T1000 (cell line): ENCODE data around the gene TBC1D2.
"Not testable (repeated sequence)": the region's sequence is repeated elsewhere in the genome, so short reads cannot be mapped to it uniquely, and the experiment has no call there.

Experiments
- DNase-seq: peaks from one replicate; lab custom pipeline; 2025; ENCODE audit warnings: mixed read lengths; lab: John Stamatoyannopoulos, UW

The TBC1D2 gene, protein sequence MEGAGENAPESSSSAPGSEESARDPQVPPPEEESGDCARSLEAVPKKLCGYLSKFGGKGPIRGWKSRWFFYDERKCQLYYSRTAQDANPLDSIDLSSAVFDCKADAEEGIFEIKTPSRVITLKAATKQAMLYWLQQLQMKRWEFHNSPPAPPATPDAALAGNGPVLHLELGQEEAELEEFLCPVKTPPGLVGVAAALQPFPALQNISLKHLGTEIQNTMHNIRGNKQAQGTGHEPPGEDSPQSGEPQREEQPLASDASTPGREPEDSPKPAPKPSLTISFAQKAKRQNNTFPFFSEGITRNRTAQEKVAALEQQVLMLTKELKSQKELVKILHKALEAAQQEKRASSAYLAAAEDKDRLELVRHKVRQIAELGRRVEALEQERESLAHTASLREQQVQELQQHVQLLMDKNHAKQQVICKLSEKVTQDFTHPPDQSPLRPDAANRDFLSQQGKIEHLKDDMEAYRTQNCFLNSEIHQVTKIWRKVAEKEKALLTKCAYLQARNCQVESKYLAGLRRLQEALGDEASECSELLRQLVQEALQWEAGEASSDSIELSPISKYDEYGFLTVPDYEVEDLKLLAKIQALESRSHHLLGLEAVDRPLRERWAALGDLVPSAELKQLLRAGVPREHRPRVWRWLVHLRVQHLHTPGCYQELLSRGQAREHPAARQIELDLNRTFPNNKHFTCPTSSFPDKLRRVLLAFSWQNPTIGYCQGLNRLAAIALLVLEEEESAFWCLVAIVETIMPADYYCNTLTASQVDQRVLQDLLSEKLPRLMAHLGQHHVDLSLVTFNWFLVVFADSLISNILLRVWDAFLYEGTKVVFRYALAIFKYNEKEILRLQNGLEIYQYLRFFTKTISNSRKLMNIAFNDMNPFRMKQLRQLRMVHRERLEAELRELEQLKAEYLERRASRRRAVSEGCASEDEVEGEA

DNA sequence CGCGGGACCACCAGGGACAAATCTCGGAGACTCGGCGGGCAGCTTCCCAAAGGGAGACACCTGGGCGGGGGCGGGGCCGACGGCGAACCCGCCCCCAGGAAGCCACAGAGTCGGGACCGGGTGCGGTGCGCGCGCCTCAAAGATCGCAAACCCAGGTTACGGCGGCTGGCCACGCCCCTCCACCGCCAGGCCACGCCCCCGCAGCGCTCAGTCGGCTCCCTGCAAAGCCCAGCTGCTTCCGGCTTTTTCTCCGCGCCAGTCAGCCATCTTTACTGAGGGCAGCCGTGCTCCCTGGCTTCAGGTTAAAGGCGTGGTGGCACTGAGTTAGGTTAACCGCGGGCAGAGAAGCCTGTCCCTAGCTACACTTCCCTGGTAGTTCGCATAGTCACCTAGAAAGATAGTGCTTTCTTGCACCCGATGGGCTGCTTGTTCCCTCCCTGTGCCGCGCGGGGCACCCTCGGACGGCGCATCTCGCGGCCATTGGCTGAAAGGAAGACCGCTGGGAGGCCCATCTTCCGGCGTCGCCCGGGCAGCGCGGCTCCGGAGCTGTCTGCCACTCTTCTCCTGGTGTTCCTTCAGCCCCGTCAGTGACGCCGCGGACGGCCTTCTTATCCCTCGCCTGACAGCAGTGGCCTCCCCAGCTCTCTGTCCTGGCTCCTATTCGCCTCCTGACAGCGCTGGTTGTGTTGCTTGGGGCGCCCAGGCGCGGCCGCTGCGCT, at the start of gene TBC1D2:
Gene TBC1D2 (minus strand): TSS at position 72 of the 719 bp plus-strand sequence. CDS start 108 bp downstream, outside the sequence.
- peak; percentile 93 for DNase-seq

DNA sequence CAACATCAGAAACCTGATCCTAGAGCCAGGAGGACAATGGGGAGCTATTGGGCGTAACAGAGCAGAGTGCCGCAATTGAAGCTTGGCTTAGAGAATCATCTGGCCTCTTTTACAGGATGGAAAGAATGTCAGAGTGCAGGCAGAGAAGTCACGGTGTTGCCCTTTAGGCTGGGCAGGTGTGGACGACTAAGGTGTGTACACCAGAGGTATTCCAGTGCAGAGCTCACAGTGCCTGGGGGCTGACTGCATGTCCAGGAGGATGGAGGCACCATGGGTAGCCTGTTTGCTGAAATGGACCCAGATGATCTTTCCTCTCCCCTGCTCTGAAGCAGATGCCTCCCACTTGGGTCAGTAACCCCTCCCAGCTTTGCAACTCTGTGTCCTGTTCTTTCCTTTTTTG, 48.9 kb upstream of the TBC1D2 start:
- DNase-seq = no peak

DNA sequence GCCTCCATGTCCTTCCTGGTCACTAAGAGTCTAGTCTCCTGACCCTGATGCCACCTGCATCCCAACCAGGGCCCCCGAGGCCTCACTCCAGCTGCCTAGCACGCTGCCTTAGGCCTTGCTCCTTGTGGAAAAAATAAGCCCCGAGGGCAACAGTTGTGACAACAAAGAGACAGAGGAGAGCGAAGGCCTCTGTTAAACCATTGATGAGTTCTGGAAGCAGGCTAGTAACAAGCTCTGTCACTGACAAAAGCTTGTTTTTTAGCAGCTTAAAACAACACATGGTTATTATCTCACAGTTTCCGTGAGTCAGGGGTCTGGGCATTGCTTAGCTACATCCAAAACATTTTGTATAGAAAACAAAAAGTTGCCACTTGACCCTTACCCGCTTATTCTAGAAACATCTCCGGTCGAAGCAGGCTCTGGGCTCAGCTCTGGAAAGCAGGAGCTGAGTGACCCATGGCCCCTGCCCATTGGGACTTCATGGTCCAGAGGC, 48.2 kb upstream of the TBC1D2 start:
- DNase-seq = no peak

DNA sequence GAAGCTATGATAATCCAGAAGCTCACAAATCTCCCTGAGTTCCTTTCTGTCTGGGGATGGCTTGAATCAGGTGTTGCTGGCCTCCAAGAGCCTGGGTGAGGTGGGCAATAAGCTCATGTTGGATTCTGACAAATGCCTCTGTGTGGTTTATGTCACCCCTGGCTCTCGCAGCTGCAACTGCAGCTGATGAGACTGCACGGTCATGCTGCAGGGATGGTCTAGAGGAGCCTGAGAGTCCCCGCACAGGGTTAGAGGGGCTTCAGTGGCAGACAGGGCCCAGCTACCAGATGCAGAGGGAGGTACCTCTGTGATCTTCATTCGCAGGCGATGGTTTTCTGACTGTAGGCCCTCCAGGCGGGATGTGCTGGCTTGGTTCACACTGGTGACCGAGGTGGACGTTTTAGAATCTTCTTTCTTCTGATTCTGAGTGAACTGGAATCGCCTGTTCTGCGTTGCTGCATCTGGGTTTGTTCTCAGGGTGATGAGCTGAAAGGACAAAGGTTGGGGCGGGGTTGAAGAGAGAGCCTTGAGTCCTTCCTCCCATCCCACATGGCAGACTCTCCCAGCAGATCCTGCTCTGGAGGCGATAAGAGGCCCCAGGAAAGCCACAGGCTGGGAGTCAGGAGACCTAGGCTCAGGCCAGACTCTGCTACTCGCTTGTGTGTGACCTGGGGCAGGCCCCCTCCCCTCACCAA, 47.6 kb upstream of the TBC1D2 start:
- no peak for DNase-seq

DNA sequence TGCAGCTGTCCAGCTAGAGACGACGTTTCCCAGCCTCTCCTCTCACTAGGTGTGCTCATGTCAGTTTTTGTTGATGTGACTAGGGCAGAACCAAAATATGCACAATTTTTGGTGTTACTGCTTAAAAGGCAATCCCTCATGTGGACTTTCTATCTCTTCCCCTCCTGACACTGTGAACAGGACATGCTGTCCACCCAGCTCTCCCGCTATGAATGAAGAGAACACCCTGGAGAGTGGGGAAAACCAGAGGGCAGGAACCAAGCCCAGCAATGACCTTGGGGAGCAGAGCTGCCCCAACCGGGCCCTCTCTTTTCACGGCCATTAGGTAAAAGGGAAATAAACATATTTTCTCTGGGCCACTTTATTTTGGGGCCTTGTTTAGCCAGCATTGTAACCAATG, 46.7 kb upstream of the TBC1D2 start:
- DNase-seq = no peak

DNA sequence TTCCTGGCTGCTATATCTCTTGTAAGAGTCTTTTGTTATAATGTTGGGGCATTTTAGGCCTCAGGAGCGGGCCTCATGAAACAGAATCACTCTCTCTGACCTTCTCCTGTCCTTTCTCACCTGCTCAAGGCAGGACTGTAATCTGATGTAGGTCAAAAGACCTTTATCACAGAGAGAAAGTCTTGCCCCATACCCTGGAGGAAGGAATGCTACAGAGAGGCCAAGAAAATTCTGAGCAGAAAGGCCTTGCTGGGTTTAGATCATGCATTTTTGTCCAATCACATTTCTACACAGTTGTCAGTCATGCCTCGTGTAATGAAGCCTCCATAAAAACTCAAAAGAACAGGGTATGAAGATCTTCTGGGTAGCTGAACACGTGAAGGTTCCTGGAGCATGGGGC, 45.2 kb upstream of the TBC1D2 start:
- no peak for DNase-seq

DNA sequence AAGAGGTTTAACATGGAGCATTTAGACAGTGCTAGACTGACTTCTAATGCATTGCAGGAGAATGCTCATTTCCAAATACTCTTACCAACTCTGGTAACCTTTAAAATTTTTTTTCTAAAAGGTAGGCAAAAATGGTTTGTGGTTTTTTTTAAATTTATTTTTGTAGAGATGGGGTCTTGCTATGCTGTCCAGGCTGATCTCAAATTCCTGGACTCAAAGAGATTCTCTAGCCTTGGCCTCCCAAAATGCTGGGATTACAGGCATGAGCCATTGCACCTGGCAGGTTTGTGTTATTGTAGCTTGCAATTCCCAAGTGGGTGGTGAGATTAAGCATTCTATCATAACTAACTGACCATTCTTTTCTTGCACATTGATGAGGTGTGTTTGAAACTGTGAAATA, 43.0 kb upstream of the TBC1D2 start:
- DNase-seq = no peak

DNA sequence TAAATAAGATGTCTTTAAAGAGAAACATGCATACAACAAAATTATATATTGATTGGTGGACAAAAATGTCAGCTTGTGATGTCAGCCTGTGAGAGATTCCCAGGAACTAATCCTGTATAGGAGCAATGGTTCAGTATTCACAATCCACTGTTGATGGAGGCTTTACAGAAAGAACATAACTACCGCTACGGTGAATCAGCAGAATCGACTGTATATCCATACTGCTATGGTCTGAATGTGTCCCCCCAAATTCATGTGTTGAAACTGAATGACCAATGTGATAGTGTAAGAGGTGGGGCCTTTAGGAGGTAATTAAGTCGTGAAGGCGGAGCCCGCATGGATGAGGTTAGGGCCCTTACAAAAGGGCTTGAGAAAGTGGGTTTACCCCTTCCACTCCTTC, 40.4 kb upstream of the TBC1D2 start:
- no peak for DNase-seq

DNA sequence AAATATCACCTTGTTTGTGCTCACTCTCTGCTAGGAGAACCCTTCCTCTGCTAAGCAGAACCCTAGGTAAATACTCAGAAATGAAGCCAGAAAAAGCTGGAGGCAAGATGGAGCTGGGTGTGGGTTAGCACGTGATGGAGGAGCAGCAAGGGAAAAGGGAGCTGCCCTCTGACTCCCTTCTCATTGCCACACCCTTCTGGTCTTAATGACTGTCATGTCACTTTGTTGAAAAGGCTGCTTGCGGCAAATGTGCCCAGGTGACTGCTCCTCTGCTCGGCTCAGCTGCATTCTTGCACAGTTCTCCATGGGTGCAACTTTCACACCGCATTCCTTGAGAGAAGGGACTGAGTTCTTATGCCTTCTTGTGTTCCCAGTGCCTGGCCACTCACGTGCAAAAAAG, 36.4 kb upstream of the TBC1D2 start:
- DNase-seq = no peak

DNA sequence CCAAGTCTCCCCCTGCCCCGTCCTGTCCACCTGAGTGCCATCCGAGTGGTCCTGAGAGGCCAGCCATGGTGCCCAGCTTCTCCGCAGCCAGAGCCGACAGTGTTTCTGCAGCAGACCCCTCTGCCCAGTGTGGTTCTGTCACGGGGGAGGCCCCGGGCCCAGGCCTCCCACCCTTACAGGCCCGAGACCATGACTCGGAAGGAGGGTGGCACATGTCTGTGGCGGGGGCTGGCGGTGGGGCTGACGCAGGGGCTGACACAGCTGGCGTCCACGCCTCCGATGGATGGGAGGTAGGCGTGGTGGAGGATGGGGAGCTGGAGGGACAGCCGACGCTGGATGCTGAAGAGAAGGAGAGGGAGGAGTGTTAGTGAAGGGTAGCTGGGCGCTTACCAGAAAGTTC, 35.0 kb upstream of the TBC1D2 start:
- DNase-seq = no peak

DNA sequence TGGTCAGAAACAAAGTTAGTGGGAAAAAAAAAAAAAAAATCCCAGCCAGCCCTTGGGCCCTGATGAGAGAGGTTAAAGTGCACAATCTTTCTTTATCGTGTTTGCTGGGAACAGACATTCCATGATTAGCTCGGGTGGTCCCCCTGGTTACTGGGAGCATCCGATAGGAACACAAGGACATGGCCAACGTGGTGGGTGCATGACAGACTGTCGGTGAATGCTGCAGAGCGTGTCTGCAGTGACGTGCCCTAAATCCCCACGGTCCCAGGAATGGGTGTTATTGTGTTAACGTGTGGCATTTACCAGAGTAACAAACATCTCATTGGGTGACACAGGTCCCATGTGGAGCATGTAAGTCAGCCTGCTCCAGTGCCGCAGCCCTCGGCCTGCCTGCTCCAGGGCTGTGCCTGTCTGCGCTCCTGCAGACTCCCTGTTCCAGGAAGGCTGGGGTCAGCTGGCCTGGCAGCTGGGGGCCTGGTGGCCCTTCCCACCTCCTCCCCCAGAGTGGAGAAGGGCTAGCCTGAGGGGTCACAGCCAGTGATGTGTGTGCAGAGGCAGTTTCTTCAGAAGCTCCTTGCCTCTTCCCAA, 34.3 kb upstream of the TBC1D2 start:
- no peak for DNase-seq

DNA sequence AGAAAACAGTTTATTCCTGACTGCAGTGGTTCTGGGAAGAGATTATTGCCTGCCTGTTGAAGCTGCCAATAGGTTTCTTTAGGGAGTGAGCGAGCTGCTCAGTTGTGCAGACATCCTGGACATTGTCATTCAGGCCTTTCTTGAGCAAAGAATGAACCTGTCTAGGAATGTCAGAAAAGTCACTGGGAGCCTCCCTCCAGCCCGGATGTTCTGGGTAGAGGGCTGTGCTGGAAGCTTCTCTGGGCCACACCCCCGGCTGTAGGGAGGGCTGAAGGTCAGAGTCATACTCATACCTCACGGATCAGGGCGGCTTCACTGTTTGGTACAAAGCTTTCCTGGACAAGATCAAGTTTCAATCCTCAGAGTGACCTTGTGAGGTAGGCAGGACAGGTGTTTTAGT, 33.4 kb upstream of the TBC1D2 start:
- DNase-seq = no peak

DNA sequence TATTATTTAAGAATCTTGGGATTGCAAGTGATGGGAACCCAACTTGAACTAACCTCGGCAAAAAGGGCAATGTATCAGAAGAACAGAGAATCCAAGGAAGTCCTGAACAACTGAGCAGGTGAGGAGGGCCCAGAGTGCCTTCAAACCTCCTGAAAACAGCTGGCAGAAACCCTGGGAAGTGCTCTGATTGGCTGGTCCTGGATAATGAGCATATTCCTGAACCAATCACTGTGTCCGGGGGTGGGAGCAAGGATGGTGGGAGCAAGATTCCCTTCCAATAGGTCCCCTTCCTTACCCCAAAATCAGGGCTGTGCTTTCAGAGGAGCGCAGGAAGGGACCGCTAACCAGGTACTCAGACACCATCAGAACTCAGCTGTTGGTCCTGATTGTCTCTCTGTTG, 31.9 kb upstream of the TBC1D2 start:
- DNase-seq = no peak

DNA sequence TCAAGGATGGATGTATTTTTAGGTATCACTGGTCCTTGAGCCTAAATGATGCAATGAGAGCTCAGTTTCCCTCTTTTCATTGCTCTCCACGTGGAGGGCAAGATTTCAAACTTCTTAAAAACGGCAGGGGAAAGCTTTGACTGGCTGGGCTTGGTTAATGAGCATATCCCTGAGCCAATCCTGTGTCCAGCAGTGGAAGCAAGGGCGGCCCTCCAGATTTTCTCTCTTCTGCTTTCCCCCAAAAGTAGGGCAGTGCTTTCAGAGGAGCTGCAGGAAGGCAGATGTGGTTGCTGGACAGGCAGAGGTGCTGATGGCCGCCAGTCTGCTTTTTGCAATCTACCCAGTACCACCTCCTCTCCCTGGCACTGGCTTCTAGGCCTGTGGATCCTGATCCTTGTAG, 30.0 kb upstream of the TBC1D2 start:
- no peak for DNase-seq

DNA sequence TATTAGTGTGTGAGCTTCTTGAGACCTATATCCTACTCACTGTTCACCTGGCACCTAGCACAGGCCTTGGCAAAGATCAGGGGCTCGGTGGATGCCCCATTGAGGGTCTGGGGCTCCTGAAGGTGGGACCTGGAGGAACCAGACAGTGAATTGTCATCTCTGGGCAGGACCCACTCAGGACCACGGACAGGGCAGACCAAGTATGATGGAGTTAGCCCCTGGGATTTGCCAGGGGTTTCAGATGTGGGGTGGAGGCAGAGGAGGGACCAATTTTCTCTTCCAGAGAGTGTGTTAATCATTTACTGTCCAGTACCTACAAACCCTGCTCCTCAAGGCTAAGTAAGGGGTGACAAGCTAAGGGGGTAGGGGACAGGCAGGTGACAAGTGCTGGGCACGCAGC, 29.3 kb upstream of the TBC1D2 start:
- DNase-seq = no peak

DNA sequence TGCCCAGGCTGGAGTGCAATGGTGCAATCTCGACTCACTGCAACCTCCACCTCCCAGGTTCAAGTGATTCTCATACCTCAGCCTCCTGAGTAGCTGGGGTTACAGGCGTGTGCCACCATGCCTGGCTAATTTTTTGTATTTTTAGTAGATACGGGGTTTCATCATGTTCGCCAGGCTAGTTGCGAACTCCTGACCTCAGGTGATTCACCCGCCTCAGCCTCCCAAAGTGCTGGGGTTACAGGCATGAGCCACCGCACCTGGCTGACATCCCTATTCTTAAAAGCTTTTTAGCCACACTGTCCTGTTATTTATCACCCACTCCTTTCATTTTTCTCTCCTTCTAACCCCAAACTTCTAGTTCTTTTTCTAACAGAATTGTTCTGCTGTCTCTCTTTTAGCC, 27.7 kb upstream of the TBC1D2 start:
- DNase-seq = not testable (repeated sequence)

DNA sequence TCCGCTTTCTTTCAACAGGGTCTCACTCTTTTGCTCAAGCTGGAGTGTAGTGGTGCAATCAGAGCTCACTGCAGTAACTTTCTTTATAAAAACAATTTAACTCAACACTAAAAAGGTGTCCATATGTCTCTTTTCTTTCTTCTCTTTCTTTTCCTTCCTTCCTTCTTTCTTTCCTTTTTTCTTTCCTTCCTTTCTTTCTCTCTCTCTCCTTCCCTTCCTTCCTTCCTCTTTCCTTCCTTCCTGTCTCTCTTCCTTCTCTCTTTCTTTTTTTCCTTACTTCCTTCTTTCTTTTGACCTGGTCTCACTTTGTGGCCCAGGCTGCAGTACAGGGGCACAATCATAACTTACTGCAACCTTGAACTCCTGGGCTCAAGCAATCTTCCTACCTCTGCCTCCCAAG, 25.8 kb upstream of the TBC1D2 start:
- DNase-seq = no peak

DNA sequence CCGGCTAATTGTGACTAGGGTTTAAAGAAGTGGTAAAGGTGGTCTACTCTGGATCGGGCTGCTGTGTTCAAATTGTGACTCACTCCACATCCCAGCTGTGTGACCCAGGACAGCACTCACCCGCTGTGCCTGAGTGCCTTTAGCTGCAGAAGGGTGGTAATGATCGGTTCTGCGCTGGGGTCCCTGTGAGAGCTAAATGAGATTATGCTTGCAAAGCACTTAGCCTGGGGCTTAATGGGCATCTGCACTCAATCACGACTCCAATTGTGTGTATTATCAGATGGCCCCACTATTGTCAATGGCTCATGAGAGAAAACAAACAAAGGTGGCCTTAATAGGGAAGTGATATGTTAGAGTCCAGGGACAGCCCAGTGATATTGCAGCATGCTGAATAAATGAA, 25.1 kb upstream of the TBC1D2 start:
- no peak for DNase-seq

DNA sequence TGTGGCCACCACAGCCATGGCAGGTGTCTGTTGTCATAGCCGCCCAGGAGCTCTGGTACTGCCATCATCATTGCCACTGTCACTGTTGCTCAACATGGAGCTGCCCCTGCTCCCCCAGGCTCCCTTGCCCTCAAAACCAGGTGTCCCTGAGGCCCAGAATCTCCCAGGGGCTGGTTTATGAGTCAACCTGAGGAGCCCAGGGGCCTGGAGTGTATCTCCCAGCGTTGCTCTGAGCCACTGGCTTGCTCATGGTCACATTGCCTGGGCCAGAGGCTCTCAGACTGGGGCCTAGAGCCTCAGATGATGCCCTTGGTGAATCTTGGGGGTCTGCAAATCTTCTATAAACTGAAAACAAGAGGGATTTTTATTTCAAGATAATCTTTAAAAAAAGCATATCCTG, 24.7 kb upstream of the TBC1D2 start:
- DNase-seq = no peak

DNA sequence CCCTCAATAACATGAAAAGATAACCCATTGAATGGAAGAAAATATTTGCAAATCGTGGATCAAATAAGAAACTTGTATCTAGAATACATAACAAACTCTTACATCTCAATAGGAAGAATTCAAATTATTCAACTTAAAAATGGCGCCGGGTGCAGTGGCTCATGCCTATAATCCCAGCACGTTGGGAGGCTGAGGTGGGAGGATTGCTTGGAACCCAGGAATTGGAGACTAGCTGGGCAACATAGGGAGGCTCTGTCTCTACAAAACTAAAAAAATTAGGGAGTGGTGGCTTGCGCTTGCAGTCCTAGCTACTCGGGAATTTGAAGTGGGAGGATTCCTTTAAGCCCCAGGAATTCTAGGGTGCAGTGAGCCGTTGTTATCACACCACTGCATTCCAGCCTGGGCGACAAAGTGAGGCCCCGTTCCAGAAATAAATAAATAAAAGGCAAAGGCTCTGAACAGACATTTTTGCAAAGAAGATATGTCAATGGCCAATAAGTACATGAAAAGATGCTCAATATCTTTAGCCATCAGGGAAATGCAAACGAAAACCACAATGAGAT, 21.5 kb upstream of the TBC1D2 start:
- no peak for DNase-seq

DNA sequence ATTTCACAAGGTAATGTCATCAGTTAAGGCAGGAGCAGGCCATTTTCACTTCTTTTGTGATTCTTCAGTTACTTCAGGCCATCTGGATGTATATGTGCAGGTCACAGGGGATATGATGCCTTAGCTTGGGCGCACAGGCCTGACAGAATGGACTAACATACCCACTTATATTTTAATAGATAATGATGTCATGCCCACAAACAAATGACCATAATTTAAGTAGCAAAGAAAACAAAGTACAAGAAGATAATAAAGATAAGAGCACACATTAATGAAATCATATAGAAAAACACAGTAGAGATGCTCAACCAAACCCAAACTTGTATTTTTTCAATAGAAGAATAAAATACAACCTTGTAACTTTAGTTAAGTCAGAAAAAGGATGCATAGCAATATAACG, 19.7 kb upstream of the TBC1D2 start:
- no peak for DNase-seq
